Measurements from ENCODE around the gene GXYLT1.

- TF ChIP-seq CTCF (conservative IDR thresholded peaks at IDR 0.05; ENCODE audit: low read length) (no peak), EZH2phosphoT487 (IDR thresholded peaks at IDR 0.05; ENCODE audit: borderline replicate concordance) (no peak)
Measured at GRCh38 chr12:42124764-42125387, 19.8 kb downstream of the GXYLT1 start.
